Medulla oblongata (tissue), 1 donor: ENCODE results near the gene ITPR3.

Experiments used
- DNase-seq: peaks from one replicate; pipeline ENCODE4 v3.0.0-alpha.2; 2015; ENCODE audit errors: extremely low spot score

Gene ITPR3

GRCh38 chr6:33700391-33701050, 79.4 kb downstream of the ITPR3 start:
- DNase-seq = peak; percentile 51

GRCh38 chr6:33702345-33702977, 81.3 kb downstream of the ITPR3 start:
- DNase-seq = peak; percentile 76

GRCh38 chr6:33704215-33705066, 83.3 kb downstream of the ITPR3 start:
- DNase-seq = no peak

GRCh38 chr6:33705268-33705885, 84.3 kb downstream of the ITPR3 start:
- no peak for DNase-seq

- no peak for DNase-seq
Observed at GRCh38 chr6:33705955-33706725, 85.0 kb downstream of the ITPR3 start.

GRCh38 chr6:33707771-33708170, 86.6 kb downstream of the ITPR3 start:
- DNase-seq = no peak

- DNase-seq = no peak
Observed at GRCh38 chr6:33708516-33709204, 87.5 kb downstream of the ITPR3 start.

GRCh38 chr6:33709605-33710295, 88.6 kb downstream of the ITPR3 start:
- no peak for DNase-seq

GRCh38 chr6:33710296-33711121, 89.4 kb downstream of the ITPR3 start:
- DNase-seq = no peak

GRCh38 chr6:33711140-33712129, 90.3 kb downstream of the ITPR3 start, which contains the start of gene UQCC2:
UQCC2 (minus strand) TSS chr6:33711700; CDS start chr6:33711686, 14 bp downstream.
- peak; percentile 98 for DNase-seq

GRCh38 chr6:33712914-33713313, 91.8 kb downstream of the ITPR3 start:
- DNase-seq = no peak

GRCh38 chr6:33713786-33714185, 92.7 kb downstream of the ITPR3 start:
- DNase-seq = no peak

- DNase-seq = no peak
Observed at GRCh38 chr6:33714385-33715040, 93.4 kb downstream of the ITPR3 start.

GRCh38 chr6:33716379-33716778, 95.3 kb downstream of the ITPR3 start:
- DNase-seq = no peak

- no peak for DNase-seq
Observed at GRCh38 chr6:33716890-33717632, 95.9 kb downstream of the ITPR3 start.

- DNase-seq = peak; percentile 33
Observed at GRCh38 chr6:33717934-33718455, 96.9 kb downstream of the ITPR3 start.
